H9 (cell line): ENCODE measurements around the gene TSPAN18. TPM values are rescaled to one million over a fixed set of nuclear protein-coding genes. Genes with fewer than 3 reads are reported as not detected.

Experiments
- DNase-seq: peaks from one replicate; pipeline ENCODE4 v3.0.0-alpha.2; 2017
- H2AFZ ChIP-seq: one replicate; pipeline ENCODE4 v1.6.1; 2013; ENCODE audit warnings: mild to moderate bottlenecking, low read length, control low read depth, moderate library complexity
- H2AK5ac ChIP-seq: 2 replicates; pipeline ENCODE4 v1.6.1; 2013; ENCODE audit warnings: low read length, control low read depth, mixed read lengths; ENCODE audit not compliant: insufficient read length
- H2BK120ac ChIP-seq: one replicate; pipeline ENCODE4 v1.6.1; 2013; ENCODE audit warnings: low read depth, mild to moderate bottlenecking, low read length, control low read depth, inconsistent platforms; ENCODE audit not compliant: poor library complexity, severe bottlenecking
- H2BK12ac ChIP-seq: 2 replicates; pipeline ENCODE4 v1.6.1; 2013; ENCODE audit warnings: low read length, control low read depth, mixed read lengths, low read depth; ENCODE audit not compliant: insufficient read length
- H2BK15ac ChIP-seq: 2 replicates; pipeline ENCODE4 v1.6.1; 2013; ENCODE audit warnings: low read depth, low read length, control low read depth
- H2BK20ac ChIP-seq: one replicate; pipeline ENCODE4 v1.6.1; 2013; ENCODE audit warnings: low read depth, mild to moderate bottlenecking, low read length, control low read depth, inconsistent platforms; ENCODE audit not compliant: poor library complexity, severe bottlenecking
- H2BK5ac ChIP-seq: 2 replicates; pipeline ENCODE4 v1.6.1; 2013; ENCODE audit warnings: low read length, control low read depth, mixed read lengths; ENCODE audit not compliant: insufficient read length
- H3K14ac ChIP-seq: 2 replicates; pipeline ENCODE4 v1.6.1; 2013; ENCODE audit warnings: low read length, control low read depth; ENCODE audit not compliant: insufficient read depth
- H3K18ac ChIP-seq: 2 replicates; pipeline ENCODE4 v1.6.1; 2013; ENCODE audit warnings: low read depth, mild to moderate bottlenecking, mixed read lengths, low read length, control low read depth; ENCODE audit not compliant: insufficient read length
- H3K23ac ChIP-seq: 2 replicates; pipeline ENCODE4 v1.6.1; 2013; ENCODE audit warnings: low read length, control low read depth, mixed read lengths, low read depth; ENCODE audit not compliant: insufficient read length
- H3K23me2 ChIP-seq: 2 replicates; pipeline ENCODE4 v1.6.1; 2013; ENCODE audit warnings: low read depth, mild to moderate bottlenecking, mixed read lengths, low read length, control low read depth; ENCODE audit not compliant: insufficient read length, poor library complexity, severe bottlenecking
- H3K27ac ChIP-seq: 2 replicates; pipeline ENCODE4 v1.5.1; 2013; ENCODE audit warnings: low read length, control low read depth, mixed read lengths, low read depth; ENCODE audit not compliant: insufficient read length
- H3K27me3 ChIP-seq: 2 replicates; pipeline ENCODE4 v1.6.1; 2013; ENCODE audit warnings: low read length, control low read depth, inconsistent platforms; ENCODE audit not compliant: insufficient read depth
- H3K4ac ChIP-seq: 2 replicates; pipeline ENCODE4 v1.6.1; 2013; ENCODE audit warnings: low read depth, mild to moderate bottlenecking, control low read depth, inconsistent platforms, low read length, moderate library complexity
- H3K4me1 ChIP-seq: 2 replicates; pipeline ENCODE4 v1.6.1; 2013; ENCODE audit warnings: low read length, control low read depth, inconsistent platforms; ENCODE audit not compliant: insufficient read depth
- H3K4me2 ChIP-seq: 2 replicates; pipeline ENCODE4 v1.6.1; 2013; ENCODE audit warnings: low read length, control low read depth, mixed read lengths; ENCODE audit not compliant: insufficient read length, insufficient read depth
- H3K56ac ChIP-seq: 2 replicates; pipeline ENCODE4 v1.6.1; 2013; ENCODE audit warnings: low read depth, mild to moderate bottlenecking, mixed read lengths, low read length, control low read depth; ENCODE audit not compliant: insufficient read length
- H3K79me1 ChIP-seq: 2 replicates; pipeline ENCODE4 v1.6.1; 2013; ENCODE audit warnings: low read depth, mild to moderate bottlenecking, moderate library complexity, low read length, control low read depth, inconsistent platforms; ENCODE audit not compliant: insufficient read depth, poor library complexity, severe bottlenecking
- H3K79me2 ChIP-seq: 2 replicates; pipeline ENCODE4 v1.6.1; 2013; ENCODE audit warnings: low read length, control low read depth, inconsistent platforms; ENCODE audit not compliant: insufficient read depth
- H3K9ac ChIP-seq: 2 replicates; pipeline ENCODE4 v1.6.1; 2013; ENCODE audit warnings: low read length, control low read depth, mixed read lengths; ENCODE audit not compliant: insufficient read length; ENCODE audit errors: extremely low read depth
- H3K9me3 ChIP-seq: one replicate; pipeline ENCODE4 v1.6.1; 2013; ENCODE audit warnings: low read depth, low read length, inconsistent platforms; ENCODE audit not compliant: control insufficient read depth
- H3T11ph ChIP-seq: one replicate; pipeline ENCODE4 v1.6.1; 2013; ENCODE audit warnings: mild to moderate bottlenecking, low read length, control low read depth, inconsistent platforms
- H4K20me1 ChIP-seq: one replicate; pipeline ENCODE4 v1.6.1; 2013; ENCODE audit not compliant: control insufficient read depth, insufficient read length, insufficient read depth
- H4K5ac ChIP-seq: 2 replicates; pipeline ENCODE4 v1.6.1; 2013; ENCODE audit warnings: low read depth, mild to moderate bottlenecking, mixed read lengths, low read length, control low read depth; ENCODE audit not compliant: insufficient read length
- H4K8ac ChIP-seq: replicated peaks from 2 replicates; pipeline ENCODE4 v1.6.1; 2013; ENCODE audit warnings: low read length, control low read depth, mixed read lengths, low read depth; ENCODE audit not compliant: insufficient read length
- H4K91ac ChIP-seq: 2 replicates; pipeline ENCODE4 v1.6.1; 2013; ENCODE audit warnings: low read depth, mild to moderate bottlenecking, moderate library complexity, mixed read lengths, low read length, control low read depth; ENCODE audit not compliant: insufficient read length
- H3K27ac Mint-ChIP-seq, 3 experiments: 2 replicates in 2 of 3; 3 replicates in 1 of 3; pipeline ENCODE4 v1.8.0; 2020 to 2021; ENCODE audit warnings: mixed read lengths in 3 of 3, mild to moderate bottlenecking in 1 of 3, moderate library complexity in 1 of 3
- H3K27me3 Mint-ChIP-seq: 2 replicates; pipeline ENCODE4 v1.8.0; 2021; ENCODE audit warnings: low read depth, mild to moderate bottlenecking, moderate library complexity, mixed read lengths
- H3K36me3 Mint-ChIP-seq, 3 experiments: 2 replicates in 2 of 3; 3 replicates in 1 of 3; pipeline ENCODE4 v1.8.0; 2020 to 2021; ENCODE audit warnings: low read depth in 3 of 3, mixed read lengths in 3 of 3; ENCODE audit not compliant: insufficient read depth in 1 of 3
- H3K4me1 Mint-ChIP-seq, 2 experiments: 2 replicates each; pipeline ENCODE4 v1.8.0; 2020; ENCODE audit warnings: mixed read lengths in 2 of 2
- H3K4me3 Mint-ChIP-seq, 2 experiments: 2 replicates in 1 of 2; 3 replicates in 1 of 2; pipeline ENCODE4 v1.8.0; 2020 to 2021; ENCODE audit warnings: mild to moderate bottlenecking in 2 of 2, mixed read lengths in 2 of 2, moderate library complexity in 1 of 2
- H3K9me3 Mint-ChIP-seq, 2 experiments: 2 replicates in 1 of 2; 3 replicates in 1 of 2; pipeline ENCODE4 v1.8.0; 2020; ENCODE audit warnings: mild to moderate bottlenecking in 2 of 2, mixed read lengths in 2 of 2, moderate library complexity in 1 of 2
- CTCF ChIP-seq: fragments of 200-600 bp; sonication (generic); conservative IDR thresholded peaks from 3 replicates; pipeline ENCODE4 v1.8.0; 2021; ENCODE audit warnings: antibody characterized with exemption, mild to moderate bottlenecking
- WGBS: extraction: QIAGEN DNeasy Blood & Tissue Kit; methylation state at CpG from one replicate; pipeline ENCODE4 v1.1.7; 2013; ENCODE audit warnings: missing lambda C conversion rate, low lambda C conversion rate, mixed read lengths; ENCODE audit not compliant: insufficient read length; ENCODE audit errors: extremely low coverage; 5-methylcytosine and 5-hydroxymethylcytosine counted together
- total RNA-seq: library from RNA; stranded (reverse); gene quantifications from 2 replicates; pipeline ENCODE4 v1.2.1, GENCODE V29; 2021

Gene TSPAN18
- total RNA-seq, 1 experiment from 2014 or later = 25.3 TPM

GRCh38 chr11:44967930-44968496 is 241.3 kb downstream of the TSPAN18 start:
- Histone ChIP-seq H3T11ph (no peak overlapping the region), H3K18ac (no peak overlapping the region), H4K20me1 (no peaks in the 10 kb centered on the region), H3K9ac (no peak overlapping the region), H4K5ac (no peak overlapping the region), H3K4me1 (peaks cover 4% of the 10 kb centered on the region; the same call in 1 of the 2 replicates), H3K79me1 (no peaks in the 10 kb centered on the region), H2BK5ac (no peak overlapping the region), H3K4ac (no peak overlapping the region), H2AFZ (no peak overlapping the region), H3K23ac (no peak overlapping the region), H2BK120ac (no peak overlapping the region), H3K27me3 (peaks cover 2% of the 10 kb centered on the region; the same call in 1 of the 2 replicates), H4K8ac (no peak overlapping the region), H2BK20ac (no peak overlapping the region), H3K79me2 (no peaks in the 10 kb centered on the region), H2BK15ac (no peak overlapping the region), H3K23me2 (no peaks in the 10 kb centered on the region), H3K4me2 (no peak overlapping the region), H3K27ac (no peak overlapping the region), H4K91ac (no peak overlapping the region), H2AK5ac (no peak overlapping the region), H3K14ac (no peak overlapping the region), H3K9me3 (no peaks in the 10 kb centered on the region), H2BK12ac (no peak overlapping the region), H3K56ac (no peak overlapping the region)
- H3K9me3 Mint-ChIP-seq = no peaks in the 10 kb centered on the region
- peaks cover 4% of the 10 kb centered on the region for H3K27me3 Mint-ChIP-seq
- no peak overlapping the region for H3K4me3 Mint-ChIP-seq
- no peak for DNase-seq
- peak overlapping the region in 1 of 3 experiments; percentile 74; a peak in 2 of 7 replicates for H3K27ac Mint-ChIP-seq
- WGBS = no CpG with 5 or more reads among the region's 3 CpGs
- TF ChIP-seq CTCF = no peak
- peaks cover 47 to 53% of the 10 kb centered on the region in 2 experiments for H3K4me1 Mint-ChIP-seq
- no peaks in the 10 kb centered on the region for H3K36me3 Mint-ChIP-seq
